HUES6 (cell line): ENCODE data around the gene CDH22.

ENCODE experiments used
- H3K27ac ChIP-seq: 2 replicates; pipeline ENCODE4 v1.7.0; 2013; ENCODE audit warnings: low read depth, mild to moderate bottlenecking, low read length, inconsistent platforms
- H3K27me3 ChIP-seq: 2 replicates; pipeline ENCODE4 v1.6.1; 2013; ENCODE audit warnings: low read length; ENCODE audit not compliant: control insufficient read depth, insufficient read depth
- H3K36me3 ChIP-seq: 2 replicates; pipeline ENCODE4 v1.6.1; 2013; ENCODE audit warnings: low read length; ENCODE audit not compliant: control insufficient read depth, insufficient read depth
- H3K4me1 ChIP-seq: 2 replicates; pipeline ENCODE4 v1.6.1; 2013; ENCODE audit warnings: low read length; ENCODE audit not compliant: control insufficient read depth, insufficient read depth
- H3K4me3 ChIP-seq: 2 replicates; pipeline ENCODE4 v1.5.1; 2013; ENCODE audit warnings: low read depth, low read length
- H3K9ac ChIP-seq: one replicate; pipeline ENCODE4 v1.6.1; 2013; ENCODE audit warnings: mild to moderate bottlenecking, low read length
- H3K9me3 ChIP-seq: 2 replicates; pipeline ENCODE4 v1.6.1; 2013; ENCODE audit warnings: low read depth, low read length; ENCODE audit not compliant: control insufficient read depth, insufficient read depth

CDH22 gene

GRCh38 chr20:46161921-46162320 is 146.4 kb downstream of the CDH22 start:
- H3K27ac ChIP-seq: no peak overlapping the region
- no peaks in the 10 kb centered on the region for H3K9me3 ChIP-seq
- no peak overlapping the region for H3K9ac ChIP-seq
- no peaks in the 10 kb centered on the region for H3K4me1 ChIP-seq
- no peaks in the 10 kb centered on the region for H3K36me3 ChIP-seq
- H3K4me3 ChIP-seq: no peak overlapping the region
- H3K27me3 ChIP-seq: peaks cover 29% of the 10 kb centered on the region; the same call in 1 of the 2 replicates

- Histone ChIP-seq H3K27ac (no peak overlapping the region), H3K9ac (no peak overlapping the region), H3K4me1 (no peaks in the 10 kb centered on the region), H3K36me3 (no peaks in the 10 kb centered on the region), H3K27me3 (peaks cover 23% of the 10 kb centered on the region; the same call in 1 of the 2 replicates), H3K9me3 (no peaks in the 10 kb centered on the region), H3K4me3 (no peak overlapping the region)
Measured at GRCh38 chr20:46160661-46161060, 147.6 kb downstream of the CDH22 start.

- Histone ChIP-seq H3K36me3 (no peaks in the 10 kb centered on the region), H3K9me3 (no peaks in the 10 kb centered on the region), H3K9ac (no peak overlapping the region), H3K4me1 (no peaks in the 10 kb centered on the region), H3K4me3 (no peak overlapping the region), H3K27ac (no peak overlapping the region), H3K27me3 (peaks cover 27% of the 10 kb centered on the region; the same call in 1 of the 2 replicates)
Measured at GRCh38 chr20:46159101-46159897, 149.0 kb downstream of the CDH22 start.

GRCh38 chr20:46158476-46158987 is 149.8 kb downstream of the CDH22 start:
- H3K27ac ChIP-seq: no peak overlapping the region
- H3K4me1 ChIP-seq: no peaks in the 10 kb centered on the region
- no peaks in the 10 kb centered on the region for H3K36me3 ChIP-seq
- H3K9me3 ChIP-seq: no peaks in the 10 kb centered on the region
- no peak overlapping the region for H3K9ac ChIP-seq
- H3K4me3 ChIP-seq: no peak overlapping the region
- peaks cover 27% of the 10 kb centered on the region; the same call in 1 of the 2 replicates for H3K27me3 ChIP-seq

GRCh38 chr20:46157625-46158024 is 150.7 kb downstream of the CDH22 start:
- no peaks in the 10 kb centered on the region for H3K36me3 ChIP-seq
- no peaks in the 10 kb centered on the region for H3K9me3 ChIP-seq
- peaks cover 24% of the 10 kb centered on the region; the same call in 1 of the 2 replicates for H3K27me3 ChIP-seq
- no peak overlapping the region for H3K4me3 ChIP-seq
- H3K9ac ChIP-seq: no peak overlapping the region
- H3K4me1 ChIP-seq: no peaks in the 10 kb centered on the region
- no peak overlapping the region for H3K27ac ChIP-seq

- no peak overlapping the region for H3K27ac ChIP-seq
- H3K9me3 ChIP-seq: no peaks in the 10 kb centered on the region
- no peaks in the 10 kb centered on the region for H3K4me1 ChIP-seq
- no peaks in the 10 kb centered on the region for H3K36me3 ChIP-seq
- peaks cover 19% of the 10 kb centered on the region; the same call in 1 of the 2 replicates for H3K27me3 ChIP-seq
- H3K9ac ChIP-seq: no peak overlapping the region
- H3K4me3 ChIP-seq: no peak overlapping the region
Measured at GRCh38 chr20:46157076-46157592, 151.2 kb downstream of the CDH22 start.

GRCh38 chr20:46156065-46156464 is 152.2 kb downstream of the CDH22 start:
- no peak overlapping the region for H3K9ac ChIP-seq
- H3K36me3 ChIP-seq: no peaks in the 10 kb centered on the region
- H3K9me3 ChIP-seq: no peaks in the 10 kb centered on the region
- H3K27me3 ChIP-seq: peaks cover 13% of the 10 kb centered on the region; the same call in 1 of the 2 replicates
- H3K4me1 ChIP-seq: no peaks in the 10 kb centered on the region
- no peak overlapping the region for H3K27ac ChIP-seq
- H3K4me3 ChIP-seq: no peak overlapping the region

- Histone ChIP-seq H3K9ac (no peak overlapping the region), H3K9me3 (no peaks in the 10 kb centered on the region), H3K4me1 (no peaks in the 10 kb centered on the region), H3K36me3 (no peaks in the 10 kb centered on the region), H3K27ac (no peak overlapping the region), H3K27me3 (peaks cover 13% of the 10 kb centered on the region; the same call in 1 of the 2 replicates), H3K4me3 (no peak overlapping the region)
Measured at GRCh38 chr20:46154796-46155195, 153.5 kb downstream of the CDH22 start.

- Histone ChIP-seq H3K4me3 (no peak overlapping the region), H3K36me3 (no peaks in the 10 kb centered on the region), H3K9me3 (no peaks in the 10 kb centered on the region), H3K27me3 (peaks cover 9% of the 10 kb centered on the region; the same call in 1 of the 2 replicates), H3K27ac (no peak overlapping the region), H3K4me1 (no peaks in the 10 kb centered on the region), H3K9ac (no peak overlapping the region)
Measured at GRCh38 chr20:46154305-46154704, 154.0 kb downstream of the CDH22 start.

GRCh38 chr20:46152824-46153586 is 155.3 kb downstream of the CDH22 start:
- Histone ChIP-seq H3K9ac (no peak overlapping the region), H3K9me3 (no peaks in the 10 kb centered on the region), H3K27me3 (peaks cover 4% of the 10 kb centered on the region; the same call in 1 of the 2 replicates), H3K4me1 (no peaks in the 10 kb centered on the region), H3K4me3 (no peak overlapping the region), H3K27ac (no peak overlapping the region), H3K36me3 (no peaks in the 10 kb centered on the region)
